Endothelial cell of umbilical vein (primary cell): Measurements from ENCODE around the gene NCK2. TPM values are rescaled to one million over a fixed set of nuclear protein-coding genes. Genes with fewer than 3 reads are reported as not detected.

Source experiments
- BruUV-seq: library from RNA; stranded (reverse); fragments of 400-500 nt; replicated peaks from 2 replicates; lab custom pipeline; 2021; lab: Mats Ljungman, UMichigan
- CTCF ChIA-PET: fragments of 300-600, 350-600 bp; sonication (Branson Sonifier 250); formaldehyde crosslinking; loops from one replicate; lab custom pipeline; 2021; ENCODE audit warnings: antibody characterized with exemption, inconsistent platforms; lab: Charles Lee
- POLR2A ChIA-PET: fragments of 300-600, 350-600 bp; sonication (Branson Sonifier 250); formaldehyde crosslinking; loops from one replicate; lab custom pipeline; 2021; ENCODE audit warnings: antibody characterized with exemption, inconsistent platforms; lab: Charles Lee
- DNase-seq: peaks from one replicate; pipeline ENCODE4 v3.0.0-alpha.2; 2011; ENCODE audit warnings: low read depth, low spot score
- FAIRE-seq: peaks from 2 replicates; lab custom pipeline; 2011; peaks lifted over from hg19 to GRCh38; lab: Jason Lieb, UNC
- H2AFZ ChIP-seq: 2 replicates; pipeline ENCODE4 v1.6.0; 2012; ENCODE audit warnings: low read depth, low read length, control low read depth, inconsistent platforms
- H3K27ac ChIP-seq: 2 replicates; pipeline ENCODE4 v1.5.1; 2011; ENCODE audit warnings: low read depth, mild to moderate bottlenecking, control low read depth, low read length, moderate library complexity; ENCODE audit not compliant: insufficient read depth
- H3K27me3 ChIP-seq, 2 experiments: 2 replicates each; pipeline versions ENCODE4 v1.6.0 to v1.6.1; 2011; ENCODE audit warnings: low read length in 2 of 2, mixed read lengths in 1 of 2; ENCODE audit not compliant: control insufficient read depth in 2 of 2, insufficient read depth in 2 of 2
- H3K36me3 ChIP-seq, 2 experiments: 2 replicates in 1 of 2; 3 replicates in 1 of 2; pipeline ENCODE4 v1.5.1; 2011; ENCODE audit warnings: low read length in 2 of 2, mild to moderate bottlenecking in 1 of 2, moderate library complexity in 1 of 2; ENCODE audit not compliant: control insufficient read depth in 2 of 2, insufficient read depth in 2 of 2; ENCODE audit errors: extremely low read depth in 1 of 2
- H3K4me1 ChIP-seq: 3 replicates; pipeline ENCODE4 v1.5.1; 2011; ENCODE audit warnings: mild to moderate bottlenecking, low read length; ENCODE audit not compliant: control insufficient read depth, insufficient read depth; ENCODE audit errors: extremely low read depth
- H3K4me2 ChIP-seq: 2 replicates; pipeline ENCODE4 v1.6.1; 2011; ENCODE audit warnings: low read length, control low read depth, mixed read lengths; ENCODE audit not compliant: insufficient read depth
- H3K4me3 ChIP-seq, 3 experiments: fragments of 200-600 bp in 1 of 3; sonication (generic), shearing (Covaris generic) in 1 of 3; replicated peaks in 1 of 3; 2 replicates each; pipeline ENCODE4 v1.5.1; 2011 to 2016; ENCODE audit warnings: control low read depth in 3 of 3, low read length in 3 of 3, mild to moderate bottlenecking in 2 of 3, inconsistent platforms in 1 of 3, low read depth in 1 of 3, moderate library complexity in 1 of 3; ENCODE audit not compliant: insufficient read depth in 1 of 3
- H3K79me2 ChIP-seq: 2 replicates; pipeline ENCODE4 v1.6.0; 2012; ENCODE audit warnings: low read length, inconsistent platforms; ENCODE audit not compliant: control insufficient read depth, insufficient read depth
- H3K9ac ChIP-seq: replicated peaks from 2 replicates; pipeline ENCODE3; 2011; ENCODE audit warnings: low read length, control low read depth; ENCODE audit not compliant: insufficient read depth; ENCODE audit errors: extremely low read depth
- H3K9me1 ChIP-seq: replicated peaks from 3 replicates; pipeline ENCODE4 v1.6.0; 2011; ENCODE audit warnings: mild to moderate bottlenecking, low read length; ENCODE audit not compliant: control insufficient read depth, insufficient read depth; ENCODE audit errors: extremely low read depth
- H3K9me3 ChIP-seq: replicated peaks from 2 replicates; pipeline ENCODE4 v1.5.1; 2012; ENCODE audit warnings: low read length, inconsistent platforms; ENCODE audit not compliant: control insufficient read depth, insufficient read depth
- H4K20me1 ChIP-seq: replicated peaks from 2 replicates; pipeline ENCODE3; 2011; ENCODE audit warnings: mild to moderate bottlenecking, low read length; ENCODE audit not compliant: control insufficient read depth, insufficient read depth; ENCODE audit errors: extremely low read depth
- EZH2 ChIP-seq: IDR thresholded peaks from 2 replicates; pipeline ENCODE4 v1.6.1; 2012; ENCODE audit warnings: borderline replicate concordance, low read depth, mild to moderate bottlenecking, moderate library complexity, low read length, inconsistent platforms; ENCODE audit not compliant: severe bottlenecking
- FOS ChIP-seq: IDR thresholded peaks from 2 replicates; pipeline ENCODE4 v1.6.1; 2011; ENCODE audit warnings: mild to moderate bottlenecking, low read length, moderate library complexity, borderline replicate concordance; ENCODE audit not compliant: insufficient read depth
- GATA2 ChIP-seq: IDR thresholded peaks from 2 replicates; pipeline ENCODE4 v1.7.0; 2011; ENCODE audit warnings: low read depth, mild to moderate bottlenecking, moderate library complexity, mixed read lengths, low read length; ENCODE audit not compliant: insufficient read length, insufficient read depth
- JUN ChIP-seq: IDR thresholded peaks from 2 replicates; pipeline ENCODE4 v1.6.1; 2011; ENCODE audit warnings: borderline replicate concordance, low read depth; ENCODE audit not compliant: insufficient read length, insufficient read depth
- MYC ChIP-seq: IDR thresholded peaks from one replicate; pipeline ENCODE4 v1.6.1; 2011; ENCODE audit warnings: mild to moderate bottlenecking, low read depth, low read length
- POLR2A ChIP-seq: IDR thresholded peaks from 2 replicates; pipeline ENCODE4 v1.6.1; 2012; ENCODE audit warnings: low read depth, mild to moderate bottlenecking, control low read depth, low read length
- POLR2AphosphoS5 ChIP-seq: IDR thresholded peaks from 2 replicates; pipeline ENCODE4 v1.6.1; 2012; ENCODE audit warnings: low read depth, mild to moderate bottlenecking, control low read depth, low read length, moderate library complexity; ENCODE audit not compliant: insufficient read depth
- dilution Hi-C: fragments of 300-500 bp; cut with MboI; formaldehyde crosslinking; loops from one replicate; pipeline ENCODE4 v1.15.0; 2019; ENCODE audit warnings: low sequenced_read_pairs; ENCODE audit not compliant: extremely low pct_ligation_motif_present
- intact Hi-C: fragments of 100-400 bp; cut with micrococcal nuclease; formaldehyde crosslinking; loops from one replicate; pipeline ENCODE4 v1.10.0; 2022
- polyA plus RNA-seq, 4 experiments: library from polyadenylated mRNA; depleted of rRNA in 3 of 4; stranded (reverse) in 3 of 4; unstranded in 1 of 4; fragments of >200 nt; gene quantifications; 2 replicates each; pipeline versions ENCODE4 v1.2.1 to v1.2.3, GENCODE V29; 2011 to 2012; ENCODE audit warnings: missing spikeins in 1 of 4
- total RNA-seq: library from RNA; stranded (reverse); gene quantifications from 2 replicates; pipeline ENCODE4 v1.2.3, GENCODE V29; 2021
- TF ChIP-seq, protein P1 (sequence below): IDR thresholded peaks from 2 replicates; pipeline ENCODE4 v1.6.1; 2011; ENCODE audit not compliant: insufficient read depth, insufficient read length
- TF ChIP-seq, protein P2 (sequence below), 2 donors: IDR thresholded peaks; 1 replicate in 1 of 2; 2 replicates in 1 of 2; pipeline ENCODE4 v1.5.1; 2011; ENCODE audit warnings: low read length in 2 of 2, mild to moderate bottlenecking in 2 of 2, moderate library complexity in 2 of 2, control low read depth in 1 of 2, inconsistent platforms in 1 of 2, low read depth in 1 of 2; ENCODE audit not compliant: insufficient read depth in 1 of 2; ENCODE audit errors: extremely low read depth in 1 of 2

NCK2 gene
- total and polyA plus RNA-seq, 2 donors (not counting 3 experiments of a cell fraction or from before 2014, with no cell fraction given) = 23.8 to 39.1 TPM

DNA sequence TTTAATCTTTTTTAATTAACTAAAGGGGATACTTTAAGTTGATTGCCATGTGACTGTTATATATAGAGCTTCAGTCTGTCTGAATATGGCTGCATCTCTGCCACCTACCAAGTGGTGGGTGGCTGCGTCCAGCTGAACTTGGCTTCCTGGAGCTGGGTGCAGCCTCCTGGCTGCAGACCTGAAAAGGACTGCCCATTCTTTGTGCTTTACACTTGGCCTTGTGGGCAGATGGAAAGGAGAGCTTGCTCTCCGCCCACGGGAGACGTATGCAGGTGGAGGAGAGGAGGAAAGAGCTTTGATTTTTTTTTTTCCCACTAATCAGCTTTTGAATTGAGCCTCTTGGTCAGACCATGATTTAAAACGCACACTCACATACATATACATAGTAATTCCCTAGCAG is 34.7 kb downstream of the NCK2 start:
- DNase-seq (no peak), FAIRE-seq (no peak)
- dilution Hi-C loops (no loop called here), intact Hi-C loops (no loop called here)
- CTCF ChIA-PET = interaction anchor here (1.2 to 1.7 kb wide), 3 partner anchors 12 to 23 kb away, joined by 3 to 6 read pairs (median 3); no protein-coding TSS in a partner anchor
- no peaks in the 10 kb centered on the region for H3K27me3 ChIP-seq
- H3K4me2 ChIP-seq = no peak overlapping the region
- BruUV-seq = no TSS peak
- no peaks in the 10 kb centered on the region for H3K36me3 ChIP-seq
- no peaks in the 10 kb centered on the region for H3K9me1 ChIP-seq
- no peak overlapping the region for H3K9ac ChIP-seq
- POLR2A ChIA-PET = interaction anchor here (0.6 kb wide), 1 partner anchor 9 kb away, joined by 3 read pairs; no protein-coding TSS in a partner anchor
- H2AFZ ChIP-seq = no peak overlapping the region
- no peak for TF ChIP-seq FOS
- TF ChIP-seq, protein P1, sequence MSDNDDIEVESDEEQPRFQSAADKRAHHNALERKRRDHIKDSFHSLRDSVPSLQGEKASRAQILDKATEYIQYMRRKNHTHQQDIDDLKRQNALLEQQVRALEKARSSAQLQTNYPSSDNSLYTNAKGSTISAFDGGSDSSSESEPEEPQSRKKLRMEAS = no peak
- TF ChIP-seq GATA2 = no peak
- no peak for TF ChIP-seq JUN
- TF ChIP-seq POLR2AphosphoS5 = no peak
- TF ChIP-seq, protein P2, sequence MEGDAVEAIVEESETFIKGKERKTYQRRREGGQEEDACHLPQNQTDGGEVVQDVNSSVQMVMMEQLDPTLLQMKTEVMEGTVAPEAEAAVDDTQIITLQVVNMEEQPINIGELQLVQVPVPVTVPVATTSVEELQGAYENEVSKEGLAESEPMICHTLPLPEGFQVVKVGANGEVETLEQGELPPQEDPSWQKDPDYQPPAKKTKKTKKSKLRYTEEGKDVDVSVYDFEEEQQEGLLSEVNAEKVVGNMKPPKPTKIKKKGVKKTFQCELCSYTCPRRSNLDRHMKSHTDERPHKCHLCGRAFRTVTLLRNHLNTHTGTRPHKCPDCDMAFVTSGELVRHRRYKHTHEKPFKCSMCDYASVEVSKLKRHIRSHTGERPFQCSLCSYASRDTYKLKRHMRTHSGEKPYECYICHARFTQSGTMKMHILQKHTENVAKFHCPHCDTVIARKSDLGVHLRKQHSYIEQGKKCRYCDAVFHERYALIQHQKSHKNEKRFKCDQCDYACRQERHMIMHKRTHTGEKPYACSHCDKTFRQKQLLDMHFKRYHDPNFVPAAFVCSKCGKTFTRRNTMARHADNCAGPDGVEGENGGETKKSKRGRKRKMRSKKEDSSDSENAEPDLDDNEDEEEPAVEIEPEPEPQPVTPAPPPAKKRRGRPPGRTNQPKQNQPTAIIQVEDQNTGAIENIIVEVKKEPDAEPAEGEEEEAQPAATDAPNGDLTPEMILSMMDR (IDR thresholded peaks at IDR 0.05; ENCODE audit: extremely low read depth in 1 of 2, insufficient read depth in 1 of 2, low read depth in 1 of 2, low read length in 2 of 2) = no peak
- TF ChIP-seq MYC = no peak
- no peak for TF ChIP-seq EZH2
- TF ChIP-seq POLR2A = no peak
- H3K79me2 ChIP-seq = peaks cover 37% of the 10 kb centered on the region
- H4K20me1 ChIP-seq = no peaks in the 10 kb centered on the region
- H3K4me3 ChIP-seq = no peak overlapping the region
- peaks cover 2% of the 10 kb centered on the region for H3K4me1 ChIP-seq
- no peak overlapping the region for H3K27ac ChIP-seq
- no peaks in the 10 kb centered on the region for H3K9me3 ChIP-seq
